SJSA1 (cell line): ENCODE measurements around the gene SEC61A1. TPM values are rescaled to one million over a fixed set of nuclear protein-coding genes. Genes with fewer than 3 reads are reported as not detected.

ENCODE experiments used
- DNase-seq, 2 experiments: peaks; one replicate each; pipeline ENCODE4 v3.0.0-alpha.2; 2015 to 2020; ENCODE audit warnings: low spot score in 2 of 2, low read depth in 1 of 2
- H3K27ac ChIP-seq: fragments of 250-450 bp; sonication (Bioruptor Pico); 2 replicates; pipeline ENCODE4 v1.5.1; 2020; ENCODE audit warnings: mild to moderate bottlenecking, moderate library complexity
- H3K27me3 ChIP-seq: fragments of 250-450 bp; sonication (Bioruptor Pico); replicated peaks from 2 replicates; pipeline ENCODE4 v1.5.1; 2020; ENCODE audit warnings: mild to moderate bottlenecking, moderate library complexity
- H3K36me3 ChIP-seq: fragments of 250-450 bp; sonication (Bioruptor Pico); 2 replicates; pipeline ENCODE4 v1.5.1; 2020; ENCODE audit warnings: mild to moderate bottlenecking
- H3K4me1 ChIP-seq: fragments of 250-450 bp; sonication (Bioruptor Pico); replicated peaks from 2 replicates; pipeline ENCODE4 v1.6.1; 2021; ENCODE audit warnings: mild to moderate bottlenecking
- H3K4me3 ChIP-seq: fragments of 250-450 bp; sonication (Bioruptor Pico); 2 replicates; pipeline ENCODE4 v1.5.1; 2020; ENCODE audit warnings: mild to moderate bottlenecking
- H3K9me3 ChIP-seq: fragments of 250-450 bp; sonication (Bioruptor Pico); replicated peaks from 2 replicates; pipeline ENCODE4 v1.5.1; 2020; ENCODE audit warnings: mild to moderate bottlenecking
- total RNA-seq: library from RNA; depleted of rRNA; stranded (reverse); fragments of >200 nt; shearing (Covaris generic); gene quantifications from 2 replicates; pipeline ENCODE4 v1.2.3, GENCODE V29; 2014

SEC61A1 gene
- total RNA-seq, 1 experiment from 2014 or later: 285 TPM

GRCh38 chr3:128094295-128095151, 42.3 kb downstream of the SEC61A1 start:
- peaks cover 55% of the 10 kb centered on the region for H3K36me3 ChIP-seq
- H3K4me1 ChIP-seq: peaks cover 13% of the 10 kb centered on the region
- no peak overlapping the region for H3K27ac ChIP-seq
- H3K27me3 ChIP-seq: no peaks in the 10 kb centered on the region
- no peak overlapping the region for H3K4me3 ChIP-seq
- DNase-seq: no peak
- H3K9me3 ChIP-seq: no peaks in the 10 kb centered on the region

GRCh38 chr3:128095222-128095703, 43.0 kb downstream of the SEC61A1 start:
- no peak overlapping the region for H3K4me3 ChIP-seq
- peak; percentile 60 to 87 for DNase-seq
- H3K9me3 ChIP-seq: no peaks in the 10 kb centered on the region
- H3K27me3 ChIP-seq: no peaks in the 10 kb centered on the region
- H3K27ac ChIP-seq: no peak overlapping the region
- peaks cover 13% of the 10 kb centered on the region for H3K4me1 ChIP-seq
- H3K36me3 ChIP-seq: peaks cover 61% of the 10 kb centered on the region

- H3K9me3 ChIP-seq: no peaks in the 10 kb centered on the region
- no peaks in the 10 kb centered on the region for H3K27me3 ChIP-seq
- H3K4me1 ChIP-seq: peaks cover 13% of the 10 kb centered on the region
- peaks cover 78% of the 10 kb centered on the region for H3K36me3 ChIP-seq
- no peak overlapping the region for H3K27ac ChIP-seq
- no peak for DNase-seq
- no peak overlapping the region for H3K4me3 ChIP-seq
These were observed 46.0 kb downstream of the SEC61A1 start for GRCh38 chr3:128098234-128098633.

GRCh38 chr3:128100161-128100560, 47.9 kb downstream of the SEC61A1 start:
- H3K27me3 ChIP-seq: no peaks in the 10 kb centered on the region
- peaks cover 71% of the 10 kb centered on the region for H3K36me3 ChIP-seq
- peaks cover 3% of the 10 kb centered on the region for H3K4me1 ChIP-seq
- no peak overlapping the region for H3K4me3 ChIP-seq
- H3K9me3 ChIP-seq: no peaks in the 10 kb centered on the region
- no peak overlapping the region for H3K27ac ChIP-seq
- no peak for DNase-seq

GRCh38 chr3:128100638-128101037, 48.4 kb downstream of the SEC61A1 start:
- H3K36me3 ChIP-seq: peaks cover 71% of the 10 kb centered on the region
- peak in 1 of 2 experiments; percentile 11 for DNase-seq

GRCh38 chr3:128103136-128103676, 51.0 kb downstream of the SEC61A1 start:
- Histone ChIP-seq H3K27ac (no peak overlapping the region), H3K4me3 (no peak overlapping the region), H3K9me3 (no peaks in the 10 kb centered on the region), H3K4me1 (peaks cover 11% of the 10 kb centered on the region), H3K36me3 (peaks cover 65% of the 10 kb centered on the region), H3K27me3 (no peaks in the 10 kb centered on the region)
- DNase-seq: no peak

More at GRCh38 chr3:128100638-128101037, 48.4 kb downstream of the SEC61A1 start:
- no peaks in the 10 kb centered on the region; the same call in 1 of the 2 replicates for H3K4me1 ChIP-seq
- no peaks in the 10 kb centered on the region for H3K27me3 ChIP-seq
- no peak overlapping the region for H3K27ac ChIP-seq
- no peak overlapping the region for H3K4me3 ChIP-seq
- no peaks in the 10 kb centered on the region for H3K9me3 ChIP-seq

GRCh38 chr3:128107834-128108233, 55.6 kb downstream of the SEC61A1 start:
- Histone ChIP-seq H3K27me3 (no peaks in the 10 kb centered on the region), H3K4me1 (peaks cover 30% of the 10 kb centered on the region), H3K4me3 (no peak overlapping the region), H3K9me3 (no peaks in the 10 kb centered on the region), H3K36me3 (peaks cover 43% of the 10 kb centered on the region), H3K27ac (peak overlapping the region; percentile 34)
- DNase-seq: peak; percentile 56 to 59

- H3K36me3 ChIP-seq: peaks cover 45% of the 10 kb centered on the region
- no peak overlapping the region for H3K4me3 ChIP-seq
- DNase-seq: no peak
- no peaks in the 10 kb centered on the region for H3K27me3 ChIP-seq
- peaks cover 36% of the 10 kb centered on the region for H3K4me1 ChIP-seq
- no peak overlapping the region for H3K27ac ChIP-seq
- H3K9me3 ChIP-seq: no peaks in the 10 kb centered on the region
These were observed 58.9 kb downstream of the SEC61A1 start for GRCh38 chr3:128111147-128111546.

GRCh38 chr3:128112357-128112968, 60.2 kb downstream of the SEC61A1 start:
- no peaks in the 10 kb centered on the region for H3K27me3 ChIP-seq
- H3K36me3 ChIP-seq: peaks cover 44% of the 10 kb centered on the region
- peaks cover 32% of the 10 kb centered on the region for H3K4me1 ChIP-seq
- DNase-seq: peak; percentile 71 to 82
- no peak overlapping the region for H3K4me3 ChIP-seq
- no peaks in the 10 kb centered on the region for H3K9me3 ChIP-seq
- peak overlapping the region; percentile 56 for H3K27ac ChIP-seq

GRCh38 chr3:128113817-128114794, 61.9 kb downstream of the SEC61A1 start:
- H3K4me1 ChIP-seq: peaks cover 21% of the 10 kb centered on the region

More at GRCh38 chr3:128113817-128114794, 61.9 kb downstream of the SEC61A1 start:
- Histone ChIP-seq H3K36me3 (peaks cover 41% of the 10 kb centered on the region), H3K27ac (no peak overlapping the region), H3K4me3 (no peak overlapping the region), H3K27me3 (no peaks in the 10 kb centered on the region), H3K9me3 (no peaks in the 10 kb centered on the region)
- no peak for DNase-seq
